T47D (cell line): Measurements from ENCODE around the gene PARVG.

Experiments used
- DNase-seq, 2 experiments: peaks; one replicate each; pipeline versions ENCODE4 v3.0.0 to v3.0.0-alpha.2; 2011 to 2012; ENCODE audit warnings: low read depth in 1 of 2, low spot score in 1 of 2
- JUND ChIP-seq: IDR thresholded peaks from 2 replicates; pipeline ENCODE4 v1.6.1; 2012; ENCODE audit warnings: low read depth
- in situ Hi-C: cut with HindIII; loops from 2 replicates; pipeline ENCODE4 v1.10.0; 2016; ENCODE audit warnings: low sequenced_read_pairs, low pct_unique_long_range_greater_than_20kb

PARVG gene

DNA sequence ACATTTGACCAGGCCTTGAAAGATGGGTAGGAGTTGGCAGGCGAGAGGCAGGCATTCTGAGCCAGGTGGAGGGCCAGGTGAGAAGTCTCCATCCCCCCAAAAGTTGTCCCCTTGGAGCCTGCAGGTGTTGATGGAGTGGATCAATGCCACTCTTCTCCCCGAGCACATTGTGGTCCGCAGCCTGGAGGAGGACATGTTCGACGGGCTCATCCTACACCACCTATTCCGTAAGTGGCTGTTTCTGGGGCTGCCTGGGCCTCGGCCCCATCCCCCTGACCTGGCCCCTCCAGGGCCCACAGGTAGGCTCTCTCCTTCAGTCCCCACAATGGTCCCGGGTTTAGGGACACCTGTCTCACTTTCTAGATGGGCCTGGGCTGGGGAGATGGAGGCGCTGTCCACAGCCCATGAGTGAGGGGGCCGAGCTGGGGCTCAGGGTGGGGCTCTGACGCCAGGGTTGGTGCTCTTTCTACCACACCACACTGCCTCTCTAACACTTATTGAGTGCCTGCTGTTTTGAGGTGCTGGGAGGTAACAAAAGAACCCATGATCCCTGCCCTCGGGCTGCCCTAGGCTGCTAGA lies 7.0 kb downstream of the PARVG start:
- in situ Hi-C loops: no loop called here
- no peak for TF ChIP-seq JUND
- no peak for DNase-seq

GRCh38 chr22:44188316-44188715 lies 7.6 kb downstream of the PARVG start:
- TF ChIP-seq JUND: no peak
- DNase-seq: no peak
- in situ Hi-C loops: no loop called here

DNA sequence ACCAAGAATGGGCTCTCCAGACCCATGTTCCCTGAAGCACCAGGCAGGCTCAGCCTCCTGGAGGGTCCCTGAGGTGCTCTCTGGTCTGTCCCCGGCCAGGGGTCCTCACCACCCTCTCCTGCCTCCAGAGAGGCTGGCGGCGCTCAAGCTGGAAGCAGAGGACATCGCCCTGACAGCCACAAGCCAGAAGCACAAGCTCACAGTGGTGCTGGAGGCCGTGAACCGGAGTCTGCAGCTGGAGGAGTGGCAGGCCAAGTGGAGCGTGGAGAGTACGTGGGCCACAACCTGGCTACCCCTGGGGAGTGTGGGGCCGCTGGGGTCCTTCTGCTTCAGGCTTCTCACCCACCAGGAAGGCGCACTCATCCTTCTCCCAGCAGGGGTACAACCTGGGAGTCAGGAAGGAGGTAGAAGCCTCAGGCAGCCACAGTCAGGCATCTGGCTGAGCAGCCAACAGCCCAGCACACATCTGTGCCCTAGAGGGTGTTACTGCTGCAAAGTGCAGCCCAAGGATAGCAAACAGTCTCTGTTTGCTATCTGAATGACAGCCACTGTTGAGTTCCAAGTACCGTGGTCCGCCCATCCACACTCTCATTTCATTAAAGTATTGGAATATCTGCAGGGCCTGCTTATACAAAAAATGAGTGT lies 8.4 kb downstream of the PARVG start:
- TF ChIP-seq JUND: no peak
- in situ Hi-C loops: no loop called here
- no peak for DNase-seq

GRCh38 chr22:44190381-44190976 lies 9.8 kb downstream of the PARVG start:
- TF ChIP-seq JUND: no peak
- in situ Hi-C loops: no loop called here
- DNase-seq: no peak

- DNase-seq: no peak
- in situ Hi-C loops: no loop called here
- no peak for TF ChIP-seq JUND
Measured at GRCh38 chr22:44191036-44191454, 10.3 kb downstream of the PARVG start.

DNA sequence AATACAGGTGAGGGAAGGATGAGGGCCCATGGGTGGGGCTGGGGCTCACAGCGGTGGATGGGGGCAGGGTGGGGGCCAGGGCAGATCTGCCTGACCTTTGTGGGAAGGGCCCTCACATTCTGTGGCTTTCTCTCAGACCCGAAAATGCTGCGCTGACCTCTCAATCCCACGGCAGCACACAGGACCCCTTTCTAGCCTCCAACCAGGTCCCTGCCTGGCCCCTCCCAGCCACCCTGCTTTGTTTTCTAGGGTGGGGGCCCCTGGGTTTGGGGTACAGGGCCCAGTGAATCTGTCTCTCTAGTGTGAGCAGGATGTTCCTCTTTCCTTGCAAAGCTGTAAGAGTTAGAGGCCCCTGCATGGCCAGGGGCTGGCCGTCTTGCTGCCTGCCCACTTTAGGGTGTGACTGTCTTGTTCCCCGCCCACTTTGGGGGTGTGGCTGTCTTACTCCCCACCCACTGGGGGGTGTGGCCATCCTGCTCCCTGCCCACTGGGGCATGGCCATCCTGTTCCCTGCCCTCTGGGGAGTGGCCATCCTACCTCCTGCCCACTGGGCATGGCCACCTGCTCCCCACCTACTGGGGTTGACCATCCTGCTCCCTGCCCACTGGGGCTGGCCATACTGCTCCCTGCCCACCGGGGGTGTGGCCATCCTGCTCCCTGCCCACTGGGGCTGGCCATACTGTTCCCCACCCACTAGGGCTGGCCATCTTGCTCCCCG lies 11.5 kb downstream of the PARVG start:
- no peak for TF ChIP-seq JUND
- DNase-seq: peak in 1 of 2 experiments; percentile 91
- in situ Hi-C loops: no loop called here

DNA sequence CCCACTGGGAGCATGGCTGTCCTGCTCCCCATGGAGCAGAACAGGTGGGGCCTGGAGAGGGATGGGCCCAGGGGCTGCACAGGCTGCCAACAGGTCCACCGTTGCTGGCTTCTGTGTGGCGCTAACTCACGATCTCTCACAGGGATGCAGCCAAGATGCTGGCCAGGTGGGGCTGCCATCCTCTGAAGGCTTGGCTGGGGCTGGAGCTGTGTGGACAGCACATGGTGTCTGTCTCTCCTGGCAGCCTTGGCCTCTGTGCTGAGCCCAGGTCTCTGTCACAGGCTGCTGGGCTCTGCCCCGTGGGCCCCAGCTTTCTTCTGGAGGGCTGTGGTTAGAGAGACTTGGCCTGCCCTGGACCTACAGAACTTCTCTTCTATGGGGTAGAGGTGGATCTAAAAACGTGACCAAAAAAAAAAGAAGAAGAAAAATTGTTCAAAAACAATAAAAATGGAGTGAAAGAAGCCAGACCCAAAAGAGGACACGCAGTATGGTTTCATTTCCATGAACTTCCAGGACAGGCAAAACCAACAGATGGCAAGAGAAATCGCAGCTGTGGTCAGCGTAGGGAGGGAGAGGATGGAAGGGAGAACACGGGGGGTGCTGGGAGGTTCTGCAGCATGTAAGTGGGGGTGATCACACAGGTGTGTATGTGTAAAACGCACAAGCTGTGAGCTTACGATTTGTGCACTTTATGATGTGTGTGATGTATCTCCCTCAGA lies 12.2 kb downstream of the PARVG start:
- TF ChIP-seq JUND: no peak
- in situ Hi-C loops: no loop called here
- no peak for DNase-seq

- TF ChIP-seq JUND: no peak
- DNase-seq: no peak
- in situ Hi-C loops: no loop called here
Measured at GRCh38 chr22:44193535-44193891, 12.8 kb downstream of the PARVG start.

GRCh38 chr22:44194569-44194968 lies 13.8 kb downstream of the PARVG start:
- no peak for TF ChIP-seq JUND
- in situ Hi-C loops: no loop called here

GRCh38 chr22:44195189-44195871 lies 14.6 kb downstream of the PARVG start:
- DNase-seq: no peak
- no peak for TF ChIP-seq JUND
- in situ Hi-C loops: no loop called here

More at GRCh38 chr22:44194569-44194968, 13.8 kb downstream of the PARVG start:
- DNase-seq: no peak

- in situ Hi-C loops: no loop called here
- no peak for TF ChIP-seq JUND
- no peak for DNase-seq
Measured at GRCh38 chr22:44196241-44196640, 15.5 kb downstream of the PARVG start.

GRCh38 chr22:44196731-44197131 lies 16.0 kb downstream of the PARVG start:
- in situ Hi-C loops: no loop called here
- DNase-seq: no peak
- TF ChIP-seq JUND: no peak

DNA sequence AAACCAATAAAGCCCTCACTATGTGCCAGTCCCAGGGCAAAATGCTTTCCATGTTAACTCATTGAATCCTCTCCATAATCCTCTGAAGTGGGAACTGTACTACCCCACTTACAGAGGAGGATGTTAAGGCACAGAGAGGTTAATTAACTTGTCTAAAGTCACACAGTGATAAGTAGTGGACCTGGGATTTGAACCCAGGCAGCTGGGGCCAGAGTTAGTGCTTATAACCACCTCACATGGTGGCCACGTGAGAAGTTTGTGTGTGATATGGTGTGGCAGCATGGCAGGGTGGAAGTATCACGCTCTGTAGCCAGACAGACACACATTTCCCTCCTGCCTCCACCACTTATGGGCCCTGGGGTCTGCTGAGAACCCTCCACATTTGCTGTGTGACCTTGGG lies 16.5 kb downstream of the PARVG start:
- in situ Hi-C loops: no loop called here
- no peak for TF ChIP-seq JUND
- DNase-seq: no peak
